DND-41 (cell line): ENCODE data around the gene TMC3.

Experiments
- ATAC-seq: fragments of 200-7000 bp; cut with Tn5 transposase; 3 replicates; pipeline ENCODE4 v1.9.1; 2021; ENCODE audit warnings: low read depth; ENCODE audit not compliant: insufficient read depth
- DNase-seq: peaks from one replicate; pipeline ENCODE4 v3.0.0-alpha.2; 2020
- H2AFZ ChIP-seq: 2 replicates; pipeline ENCODE4 v1.6.0; 2012; ENCODE audit warnings: low read depth, low read length
- H3K27ac ChIP-seq: 2 replicates; pipeline ENCODE4 v1.5.1; 2012; ENCODE audit warnings: low read length, inconsistent platforms
- H3K27me3 ChIP-seq: fragments of 200-600 bp; sonication (generic); 2 replicates; pipeline ENCODE4 v1.6.0; 2012; ENCODE audit warnings: low read length, mild to moderate bottlenecking, inconsistent platforms; ENCODE audit not compliant: insufficient read depth, poor library complexity
- H3K36me3 ChIP-seq: 2 replicates; pipeline ENCODE4 v1.5.1; 2012; ENCODE audit warnings: low read length, inconsistent platforms; ENCODE audit not compliant: insufficient read depth
- H3K4me1 ChIP-seq: 2 replicates; pipeline ENCODE4 v1.5.1; 2012; ENCODE audit warnings: mild to moderate bottlenecking, low read length; ENCODE audit not compliant: insufficient read depth
- H3K4me2 ChIP-seq: 2 replicates; pipeline ENCODE4 v1.6.0; 2012; ENCODE audit warnings: mild to moderate bottlenecking, moderate library complexity, low read length, inconsistent platforms; ENCODE audit not compliant: insufficient read depth
- H3K4me3 ChIP-seq, 2 experiments: fragments of 200-600 bp in 1 of 2; shearing (Covaris generic) in 1 of 2; 2 replicates each; pipeline ENCODE4 v1.5.1; 2012 to 2016; ENCODE audit warnings: inconsistent platforms in 2 of 2, low read length in 2 of 2, mild to moderate bottlenecking in 2 of 2, low read depth in 1 of 2, moderate library complexity in 1 of 2
- H3K79me2 ChIP-seq: 2 replicates; pipeline ENCODE4 v1.6.0; 2012; ENCODE audit warnings: low read length, inconsistent platforms; ENCODE audit not compliant: insufficient read depth
- H3K9ac ChIP-seq: 2 replicates; pipeline ENCODE4 v1.6.0; 2012; ENCODE audit warnings: low read depth, mild to moderate bottlenecking, inconsistent platforms, low read length, moderate library complexity
- H3K9me3 ChIP-seq: 2 replicates; pipeline ENCODE4 v1.5.1; 2012; ENCODE audit warnings: low read length, moderate library complexity, mild to moderate bottlenecking, inconsistent platforms; ENCODE audit not compliant: insufficient read depth, severe bottlenecking
- H4K20me1 ChIP-seq: 2 replicates; pipeline ENCODE4 v1.6.0; 2012; ENCODE audit warnings: low read length; ENCODE audit not compliant: insufficient read depth
- EZH2 ChIP-seq: IDR thresholded peaks from 3 replicates; pipeline ENCODE4 v1.6.1; 2012; ENCODE audit warnings: borderline replicate concordance, low read depth, mild to moderate bottlenecking, moderate library complexity, low read length, inconsistent platforms; ENCODE audit not compliant: severe bottlenecking
- TF ChIP-seq, protein P1 (sequence below): IDR thresholded peaks from 2 replicates; pipeline ENCODE4 v1.5.1; 2012; ENCODE audit warnings: borderline replicate concordance, low read length, moderate library complexity, mild to moderate bottlenecking; ENCODE audit not compliant: poor library complexity, severe bottlenecking; ENCODE audit errors: extremely low read depth

Gene TMC3

GRCh38 chr15:81376231-81376630 lies 2.2 kb upstream of the TMC3 start:
- Histone ChIP-seq H3K9ac (no peak overlapping the region), H3K4me3 (no peak overlapping the region), H3K27ac (no peak overlapping the region), H2AFZ (no peak overlapping the region), H3K9me3 (no peaks in the 10 kb centered on the region), H3K4me2 (no peak overlapping the region), H3K27me3 (no peaks in the 10 kb centered on the region), H4K20me1 (no peaks in the 10 kb centered on the region), H3K36me3 (no peaks in the 10 kb centered on the region), H3K4me1 (no peaks in the 10 kb centered on the region), H3K79me2 (no peaks in the 10 kb centered on the region)
- TF ChIP-seq, protein P1, sequence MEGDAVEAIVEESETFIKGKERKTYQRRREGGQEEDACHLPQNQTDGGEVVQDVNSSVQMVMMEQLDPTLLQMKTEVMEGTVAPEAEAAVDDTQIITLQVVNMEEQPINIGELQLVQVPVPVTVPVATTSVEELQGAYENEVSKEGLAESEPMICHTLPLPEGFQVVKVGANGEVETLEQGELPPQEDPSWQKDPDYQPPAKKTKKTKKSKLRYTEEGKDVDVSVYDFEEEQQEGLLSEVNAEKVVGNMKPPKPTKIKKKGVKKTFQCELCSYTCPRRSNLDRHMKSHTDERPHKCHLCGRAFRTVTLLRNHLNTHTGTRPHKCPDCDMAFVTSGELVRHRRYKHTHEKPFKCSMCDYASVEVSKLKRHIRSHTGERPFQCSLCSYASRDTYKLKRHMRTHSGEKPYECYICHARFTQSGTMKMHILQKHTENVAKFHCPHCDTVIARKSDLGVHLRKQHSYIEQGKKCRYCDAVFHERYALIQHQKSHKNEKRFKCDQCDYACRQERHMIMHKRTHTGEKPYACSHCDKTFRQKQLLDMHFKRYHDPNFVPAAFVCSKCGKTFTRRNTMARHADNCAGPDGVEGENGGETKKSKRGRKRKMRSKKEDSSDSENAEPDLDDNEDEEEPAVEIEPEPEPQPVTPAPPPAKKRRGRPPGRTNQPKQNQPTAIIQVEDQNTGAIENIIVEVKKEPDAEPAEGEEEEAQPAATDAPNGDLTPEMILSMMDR: no peak
- TF ChIP-seq EZH2: no peak
- DNase-seq (no peak), ATAC-seq (no peak)

GRCh38 chr15:81375461-81375860 lies 1.4 kb upstream of the TMC3 start:
- no peak overlapping the region for H3K4me2 ChIP-seq
- no peak overlapping the region for H3K27ac ChIP-seq
- no peaks in the 10 kb centered on the region for H3K4me1 ChIP-seq
- H3K27me3 ChIP-seq: no peaks in the 10 kb centered on the region
- no peak for TF ChIP-seq EZH2
- TF ChIP-seq, protein P1: no peak
- no peak overlapping the region for H2AFZ ChIP-seq
- no peak overlapping the region for H3K9ac ChIP-seq
- no peak overlapping the region for H3K4me3 ChIP-seq
- no peaks in the 10 kb centered on the region for H3K79me2 ChIP-seq
- DNase-seq (no peak), ATAC-seq (no peak)
- H4K20me1 ChIP-seq: no peaks in the 10 kb centered on the region
- no peaks in the 10 kb centered on the region for H3K9me3 ChIP-seq
- H3K36me3 ChIP-seq: no peaks in the 10 kb centered on the region

- no peak for DNase-seq
- Histone ChIP-seq H3K27me3 (no peaks in the 10 kb centered on the region), H3K79me2 (no peaks in the 10 kb centered on the region), H3K27ac (no peak overlapping the region), H3K9ac (no peak overlapping the region), H3K4me1 (no peaks in the 10 kb centered on the region), H3K36me3 (no peaks in the 10 kb centered on the region), H3K4me3 (no peak overlapping the region), H4K20me1 (no peaks in the 10 kb centered on the region), H2AFZ (no peak overlapping the region), H3K4me2 (no peak overlapping the region), H3K9me3 (no peaks in the 10 kb centered on the region)
- no peak for TF ChIP-seq EZH2
- TF ChIP-seq, protein P1: no peak
- ATAC-seq: no peak
These were observed 837 bp downstream of the TMC3 start for GRCh38 chr15:81373176-81373575.

GRCh38 chr15:81372575-81372974 lies 1.4 kb downstream of the TMC3 start:
- H3K27me3 ChIP-seq: no peaks in the 10 kb centered on the region
- no peak overlapping the region for H2AFZ ChIP-seq
- H3K36me3 ChIP-seq: no peaks in the 10 kb centered on the region
- DNase-seq (no peak), ATAC-seq (no peak)
- no peaks in the 10 kb centered on the region for H4K20me1 ChIP-seq
- H3K4me3 ChIP-seq: no peak overlapping the region
- no peak overlapping the region for H3K4me2 ChIP-seq
- no peak overlapping the region for H3K9ac ChIP-seq
- H3K79me2 ChIP-seq: no peaks in the 10 kb centered on the region
- H3K27ac ChIP-seq: no peak overlapping the region
- no peaks in the 10 kb centered on the region for H3K9me3 ChIP-seq
- TF ChIP-seq, protein P1: no peak
- no peak for TF ChIP-seq EZH2
- no peaks in the 10 kb centered on the region for H3K4me1 ChIP-seq
